ENCODE measurements around the gene KCTD10. TPM values are rescaled to one million over a fixed set of nuclear protein-coding genes. Genes with fewer than 3 reads are reported as not detected.

KCTD10 gene
- total and polyA plus RNA-seq, 7 donors = 7.4 to 21.8 (median 16.0) TPM

GRCh38 chr12:109485201-109485600, 8.1 kb upstream of the KCTD10 start:
- peaks cover 11% of the 10 kb centered on the region for H3K4me1 ChIP-seq
- no peak overlapping the region for H3K4me3 ChIP-seq
- H3K27ac ChIP-seq = no peak overlapping the region
- ATAC-seq (no peak), DNase-seq (no peak)
- intact Hi-C loops (cut with DNase I) = no loop called here
- no peaks in the 10 kb centered on the region for H3K27me3 ChIP-seq (ENCODE audit: insufficient read depth in 3 of 3, low read length in 2 of 3)
- no peaks in the 10 kb centered on the region for H3K9me3 ChIP-seq
- no peak for TF ChIP-seq CTCF (IDR thresholded peaks at IDR 0.05)
- peaks cover 25 to 89% of the 10 kb centered on the region in 2 donors for H3K36me3 ChIP-seq (ENCODE audit: insufficient read depth in 1 of 2, low read depth in 1 of 2)
- WGBS, 3 donors = 65 to 70% (median 69%) methylated on average over 4 of the region's 4 CpGs

- Histone ChIP-seq H3K36me3 (ENCODE audit: insufficient read depth in 1 of 2, low read depth in 1 of 2) (peaks cover 22 to 71% of the 10 kb centered on the region in 2 donors), H3K27ac (no peak overlapping the region), H3K4me3 (no peak overlapping the region), H3K27me3 (ENCODE audit: insufficient read depth in 3 of 3, low read length in 2 of 3) (no peaks in the 10 kb centered on the region), H3K4me1 (peaks cover 14% of the 10 kb centered on the region), H3K9me3 (no peaks in the 10 kb centered on the region)
- DNase-seq (no peak), ATAC-seq (no peak)
- 93 to 96% (median 94%) methylated on average over 11 of the region's 11 CpGs for WGBS, 3 donors
- no peak for TF ChIP-seq CTCF (IDR thresholded peaks at IDR 0.05)
- intact Hi-C loops (cut with DNase I) = no loop called here
Measured at GRCh38 chr12:109483346-109483745, 6.2 kb upstream of the KCTD10 start.

- intact Hi-C loops (cut with DNase I) = no loop called here
- no peaks in the 10 kb centered on the region for H3K9me3 ChIP-seq
- 80 to 88% (median 83%) methylated on average over 2 of the region's 2 CpGs for WGBS, 3 donors
- DNase-seq (no peak), ATAC-seq (no peak)
- no peak overlapping the region for H3K27ac ChIP-seq
- H3K4me3 ChIP-seq = no peak overlapping the region
- no peaks in the 10 kb centered on the region for H3K27me3 ChIP-seq (ENCODE audit: insufficient read depth in 3 of 3, low read length in 2 of 3)
- H3K4me1 ChIP-seq = peaks cover 17% of the 10 kb centered on the region
- TF ChIP-seq CTCF (IDR thresholded peaks at IDR 0.05) = no peak
- H3K36me3 ChIP-seq (ENCODE audit: insufficient read depth in 1 of 2, low read depth in 1 of 2) = peaks cover 18 to 66% of the 10 kb centered on the region in 2 donors
Measured at GRCh38 chr12:109482894-109483293, 5.8 kb upstream of the KCTD10 start.

GRCh38 chr12:109482491-109482890, 5.4 kb upstream of the KCTD10 start:
- Histone ChIP-seq H3K4me3 (no peak overlapping the region), H3K27ac (no peak overlapping the region), H3K4me1 (peaks cover 17% of the 10 kb centered on the region), H3K9me3 (no peaks in the 10 kb centered on the region), H3K27me3 (ENCODE audit: insufficient read depth in 3 of 3, low read length in 2 of 3) (no peaks in the 10 kb centered on the region), H3K36me3 (ENCODE audit: insufficient read depth in 1 of 2, low read depth in 1 of 2) (peaks cover 14 to 62% of the 10 kb centered on the region in 2 donors)
- intact Hi-C loops (cut with DNase I) = no loop called here
- DNase-seq (no peak), ATAC-seq (no peak)
- TF ChIP-seq CTCF (IDR thresholded peaks at IDR 0.05) = no peak
- WGBS, 3 donors = 86 to 89% (median 88%) methylated on average over 2 of the region's 2 CpGs

GRCh38 chr12:109481863-109482262, 4.8 kb upstream of the KCTD10 start:
- Histone ChIP-seq H3K4me1 (peaks cover 17% of the 10 kb centered on the region), H3K36me3 (ENCODE audit: insufficient read depth in 1 of 2, low read depth in 1 of 2) (peaks cover 9 to 56% of the 10 kb centered on the region in 2 donors), H3K27me3 (ENCODE audit: insufficient read depth in 3 of 3, low read length in 2 of 3) (no peaks in the 10 kb centered on the region), H3K4me3 (no peak overlapping the region), H3K9me3 (no peaks in the 10 kb centered on the region), H3K27ac (no peak overlapping the region)
- no peak for TF ChIP-seq CTCF (IDR thresholded peaks at IDR 0.05)
- DNase-seq (no peak), ATAC-seq (no peak)
- intact Hi-C loops (cut with DNase I) = no loop called here
- 88 to 100% (median 92%) methylated on average over 1 of the region's 1 CpG for WGBS, 3 donors
